Neural progenitor cell (in vitro differentiated cells): ENCODE data around the gene RIC1.

ENCODE experiments used
- CTCF ChIP-seq: fragments of 200-600 bp; sonication (generic); IDR thresholded peaks from 2 replicates; pipeline ENCODE4 v1.5.1; 2017; ENCODE audit warnings: antibody characterized with exemption, mild to moderate bottlenecking
- EZH2 ChIP-seq: fragments of 200-600 bp; sonication (generic); IDR thresholded peaks from 2 replicates; pipeline ENCODE4 v1.6.1; 2017; ENCODE audit warnings: antibody characterized with exemption, mild to moderate bottlenecking, moderate library complexity
- EZH2phosphoT487 ChIP-seq: fragments of 200-600 bp; sonication (generic); IDR thresholded peaks from 2 replicates; pipeline ENCODE4 v1.6.1; 2017; ENCODE audit warnings: antibody characterized with exemption

DNA sequence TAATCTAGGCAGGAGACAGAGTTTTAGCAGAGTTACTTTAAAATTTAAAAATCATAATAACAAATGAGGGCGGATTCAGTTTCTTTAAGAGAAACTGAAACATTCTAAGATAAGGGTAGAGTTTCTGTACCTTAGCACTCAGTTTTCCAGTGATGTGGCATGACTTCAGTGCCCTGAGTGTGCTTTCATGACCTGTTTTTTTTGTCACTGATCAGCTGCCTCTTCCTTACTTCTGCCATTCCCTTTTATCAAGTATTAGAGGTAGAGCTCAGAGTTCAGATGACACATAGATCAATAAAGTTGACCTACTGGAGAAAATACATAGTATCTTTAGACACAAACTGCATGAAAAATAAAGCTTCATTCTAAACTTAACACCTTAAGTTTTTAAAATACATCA is 121.7 kb downstream of the RIC1 start:
- TF ChIP-seq EZH2 (no peak), CTCF (no peak), EZH2phosphoT487 (no peak)
